GM12874 (cell line): ENCODE results near the gene ASAH2.

ENCODE experiments used
- CTCF ChIP-seq: IDR thresholded peaks from 2 replicates; pipeline ENCODE4 v1.5.1; 2011; ENCODE audit warnings: low read depth, mild to moderate bottlenecking, control low read depth, low read length, moderate library complexity; ENCODE audit not compliant: insufficient read depth

ASAH2 gene

GRCh38 chr10:50248062-50248461 lies 3.3 kb downstream of the ASAH2 start:
- TF ChIP-seq CTCF, result no peak

- TF ChIP-seq CTCF, result no peak
Observed at GRCh38 chr10:50244201-50244600, 7.1 kb downstream of the ASAH2 start.

GRCh38 chr10:50242777-50243176 lies 8.5 kb downstream of the ASAH2 start:
- TF ChIP-seq CTCF, result no peak

- TF ChIP-seq CTCF, result no peak
Observed at GRCh38 chr10:50234486-50234885, 16.8 kb downstream of the ASAH2 start.

- no peak for TF ChIP-seq CTCF
Observed at GRCh38 chr10:50232261-50232639, 19.1 kb downstream of the ASAH2 start.

- TF ChIP-seq CTCF, result no peak
Observed at GRCh38 chr10:50231515-50232260, 19.6 kb downstream of the ASAH2 start.

GRCh38 chr10:50229460-50229859 lies 21.9 kb downstream of the ASAH2 start:
- TF ChIP-seq CTCF, result no peak
